Natural killer cell (primary cell): ENCODE results near the gene TH. TPM values are rescaled to one million over a fixed set of nuclear protein-coding genes. Genes with fewer than 3 reads are reported as not detected.

Experiments
- ATAC-seq, 3 donors: fragments of 150-1000 bp in 2 of 3; fragments of 200-7000 bp in 1 of 3; cut with Tn5 transposase; 1 replicate in 1 of 3; 2 replicates in 2 of 3; pipeline ENCODE4 v1.10.0; 2021; ENCODE audit warnings: mild to moderate bottlenecking in 2 of 3, moderate library complexity in 2 of 3
- DNase-seq, 2 donors: peaks; one replicate each; pipeline versions ENCODE4 v3.0.0 to v3.0.0-alpha.2; 2013 to 2021; ENCODE audit warnings: mixed read lengths in 1 of 2
- H3K27ac ChIP-seq: one replicate; pipeline ENCODE4 v1.5.1; 2013; ENCODE audit warnings: mild to moderate bottlenecking, low read length
- H3K27me3 ChIP-seq: one replicate; pipeline ENCODE4 v1.6.1; 2013; ENCODE audit warnings: low read length; ENCODE audit not compliant: control insufficient read depth, insufficient read depth
- H3K36me3 ChIP-seq: one replicate; pipeline ENCODE4 v1.6.1; 2013; ENCODE audit warnings: low read length; ENCODE audit not compliant: control insufficient read depth, insufficient read depth
- H3K4me1 ChIP-seq: one replicate; pipeline ENCODE4 v1.6.1; 2013; ENCODE audit warnings: low read length; ENCODE audit not compliant: control insufficient read depth, insufficient read depth
- H3K4me3 ChIP-seq: one replicate; pipeline ENCODE4 v1.5.1; 2013; ENCODE audit warnings: low read length
- H3K9me3 ChIP-seq: one replicate; pipeline ENCODE4 v1.6.1; 2013; ENCODE audit warnings: low read length; ENCODE audit not compliant: control insufficient read depth, insufficient read depth
- H3K27ac Mint-ChIP-seq, 2 donors: one replicate each; pipeline ENCODE4 v1.8.0; 2022; ENCODE audit warnings: mild to moderate bottlenecking in 2 of 2, mixed read lengths in 2 of 2, moderate library complexity in 1 of 2
- H3K27me3 Mint-ChIP-seq, 2 donors: one replicate each; pipeline ENCODE4 v1.8.0; 2022; ENCODE audit warnings: low read depth in 2 of 2, mixed read lengths in 2 of 2
- H3K36me3 Mint-ChIP-seq: one replicate; pipeline ENCODE4 v1.8.0; 2022; ENCODE audit warnings: mixed read lengths
- H3K4me1 Mint-ChIP-seq, 2 donors: one replicate each; pipeline ENCODE4 v1.8.0; 2022; ENCODE audit warnings: mixed read lengths in 2 of 2
- H3K4me3 Mint-ChIP-seq: one replicate; pipeline ENCODE4 v1.8.0; 2022; ENCODE audit warnings: mild to moderate bottlenecking, moderate library complexity, mixed read lengths
- H3K9me3 Mint-ChIP-seq, 2 donors: one replicate each; pipeline ENCODE4 v1.8.0; 2022; ENCODE audit warnings: mixed read lengths in 2 of 2
- CTCF ChIP-seq: fragments of 200-600 bp; IDR thresholded peaks from one replicate; pipeline ENCODE4 v1.8.0; 2022; ENCODE audit warnings: antibody characterized with exemption
- WGBS: methylation state at CpG from one replicate; pipeline ENCODE4 v1.1.7; 2013; ENCODE audit warnings: missing lambda C conversion rate; ENCODE audit not compliant: insufficient coverage; 5-methylcytosine and 5-hydroxymethylcytosine counted together
- intact Hi-C: fragments of 100-400 bp; cut with micrococcal nuclease; formaldehyde crosslinking; loops from one replicate; pipeline ENCODE4 v1.14.2; 2022
- total RNA-seq, 4 donors: library from RNA; stranded (reverse); fragments of 120-200 nt in 1 of 4; gene quantifications; one replicate each; pipeline versions ENCODE4 v1.2.3 to v1.2.4, GENCODE V29; 2013 to 2022

TH gene
- total RNA-seq, 3 donors from 2014 or later (not counting 1 experiment from before 2014, with no cell fraction given): not detected

- Histone ChIP-seq H3K27ac (no peak overlapping the region), H3K9me3 (no peaks in the 10 kb centered on the region), H3K36me3 (no peaks in the 10 kb centered on the region), H3K4me1 (peaks cover 33% of the 10 kb centered on the region), H3K27me3 (no peaks in the 10 kb centered on the region), H3K4me3 (no peak overlapping the region)
- intact Hi-C loops: no loop called here
- DNase-seq (no peak), ATAC-seq (no peak)
- TF ChIP-seq CTCF: no peak
- Mint-ChIP-seq H3K27ac (no peak overlapping the region), H3K4me1 (peaks cover 0 to 28% of the 10 kb centered on the region in 2 donors), H3K36me3 (no peaks in the 10 kb centered on the region), H3K9me3 (peaks cover 2 to 3% of the 10 kb centered on the region in 2 donors), H3K27me3 (peaks cover 0 to 12% of the 10 kb centered on the region in 2 donors), H3K4me3 (no peak overlapping the region)
- WGBS: 59% methylated on average over 21 of the region's 21 CpGs
Observed at GRCh38 chr11:2198621-2199365, 27.2 kb upstream of the TH start.

- Histone ChIP-seq H3K9me3 (no peaks in the 10 kb centered on the region), H3K36me3 (no peaks in the 10 kb centered on the region), H3K4me1 (peaks cover 33% of the 10 kb centered on the region), H3K27me3 (no peaks in the 10 kb centered on the region), H3K27ac (no peak overlapping the region), H3K4me3 (no peak overlapping the region)
- DNase-seq: no peak
- TF ChIP-seq CTCF: no peak
- peaks cover 2 to 3% of the 10 kb centered on the region in 2 donors for H3K9me3 Mint-ChIP-seq
- peaks cover 0 to 12% of the 10 kb centered on the region in 2 donors for H3K27me3 Mint-ChIP-seq
- WGBS: 85% methylated on average over 28 of the region's 28 CpGs
- peaks cover 0 to 28% of the 10 kb centered on the region in 2 donors for H3K4me1 Mint-ChIP-seq
- intact Hi-C loops: loop anchor here (1.0 to 2.0 kb wide), 3 partner anchors 73 to 221 kb away; partner anchors contain the start of genes ASCL2 and C11orf21
- H3K27ac Mint-ChIP-seq: no peak overlapping the region
- H3K36me3 Mint-ChIP-seq: no peaks in the 10 kb centered on the region
- no peak for ATAC-seq
- H3K4me3 Mint-ChIP-seq: no peak overlapping the region
Observed at GRCh38 chr11:2197771-2198520, 26.3 kb upstream of the TH start.

- H3K36me3 Mint-ChIP-seq: no peaks in the 10 kb centered on the region
- H3K27me3 Mint-ChIP-seq: peaks cover 0 to 12% of the 10 kb centered on the region in 2 donors
- H3K4me1 Mint-ChIP-seq: peaks cover 0 to 28% of the 10 kb centered on the region in 2 donors
- Histone ChIP-seq H3K9me3 (no peaks in the 10 kb centered on the region), H3K36me3 (no peaks in the 10 kb centered on the region), H3K27ac (no peak overlapping the region), H3K4me1 (peaks cover 33% of the 10 kb centered on the region), H3K27me3 (no peaks in the 10 kb centered on the region), H3K4me3 (no peak overlapping the region)
- H3K4me3 Mint-ChIP-seq: no peak overlapping the region
- H3K9me3 Mint-ChIP-seq: peaks cover 2 to 3% of the 10 kb centered on the region in 2 donors
- peak; percentile 83 for TF ChIP-seq CTCF
- intact Hi-C loops: loop anchor here (1.0 to 2.0 kb wide), 3 partner anchors 74 to 222 kb away; partner anchors contain the start of genes ASCL2 and C11orf21
- ATAC-seq (peak; percentile 85 to 98 (median 96)), DNase-seq (peak; percentile 74 to 84)
- 34% methylated on average over 23 of the region's 23 CpGs for WGBS
- H3K27ac Mint-ChIP-seq: no peak overlapping the region
Observed at GRCh38 chr11:2196970-2197770, 25.6 kb upstream of the TH start.
